Glutamatergic neuron (in vitro differentiated cells): Measurements from ENCODE around the gene ANKRD9. TPM values are rescaled to one million over a fixed set of nuclear protein-coding genes. Genes with fewer than 3 reads are reported as not detected.

Experiments
- DNase-seq: peaks from one replicate; pipeline ENCODE4 v3.0.0; 2022
- H3K27ac Mint-ChIP-seq: one replicate; pipeline ENCODE4 v1.8.0; 2020; ENCODE audit warnings: mild to moderate bottlenecking, mixed read lengths, inconsistent platforms; ENCODE audit not compliant: unreplicated experiment
- H3K27me3 Mint-ChIP-seq: one replicate; pipeline ENCODE4 v1.8.0; 2020; ENCODE audit warnings: mild to moderate bottlenecking, moderate library complexity, mixed read lengths, inconsistent platforms; ENCODE audit not compliant: unreplicated experiment
- H3K36me3 Mint-ChIP-seq: one replicate; pipeline ENCODE4 v1.8.0; 2020; ENCODE audit warnings: mild to moderate bottlenecking, mixed read lengths, inconsistent platforms; ENCODE audit not compliant: unreplicated experiment
- H3K4me1 Mint-ChIP-seq: one replicate; pipeline ENCODE4 v1.8.0; 2020; ENCODE audit warnings: mild to moderate bottlenecking, low read depth, mixed read lengths, inconsistent platforms; ENCODE audit not compliant: unreplicated experiment
- H3K4me3 Mint-ChIP-seq: one replicate; pipeline ENCODE4 v1.8.0; 2020; ENCODE audit warnings: mild to moderate bottlenecking, mixed read lengths, inconsistent platforms; ENCODE audit not compliant: unreplicated experiment
- H3K9me3 Mint-ChIP-seq: one replicate; pipeline ENCODE4 v1.8.0; 2020; ENCODE audit warnings: mild to moderate bottlenecking, moderate library complexity, mixed read lengths, inconsistent platforms; ENCODE audit not compliant: unreplicated experiment
- CTCF ChIP-seq: fragments of 200-600 bp; sonication (generic); IDR thresholded peaks from one replicate; pipeline ENCODE4 v1.5.0; 2021; ENCODE audit not compliant: partially characterized antibody, unreplicated experiment
- total RNA-seq: library from RNA; stranded (reverse); fragmentation: NEBNext Ultra II Directional; extraction: Animal tissue kit (Norgen Biotek cat#: 25700); gene quantifications from one replicate; pipeline ENCODE4 v1.2.1, GENCODE V29; 2021; ENCODE audit not compliant: unreplicated experiment

The ANKRD9 gene
- total RNA-seq, 1 donor from 2014 or later: 3.5 TPM

- H3K27me3 Mint-ChIP-seq: peaks cover 5% of the 10 kb centered on the region
- H3K4me1 Mint-ChIP-seq: no peaks in the 10 kb centered on the region
- peaks cover 1% of the 10 kb centered on the region for H3K9me3 Mint-ChIP-seq
- DNase-seq: peak; percentile 10
- H3K36me3 Mint-ChIP-seq: no peaks in the 10 kb centered on the region
- H3K27ac Mint-ChIP-seq: no peak overlapping the region
- TF ChIP-seq CTCF: no peak
- no peak overlapping the region for H3K4me3 Mint-ChIP-seq
These were observed 17.6 kb downstream of the ANKRD9 start for GRCh38 chr14:102491786-102492530.

DNA sequence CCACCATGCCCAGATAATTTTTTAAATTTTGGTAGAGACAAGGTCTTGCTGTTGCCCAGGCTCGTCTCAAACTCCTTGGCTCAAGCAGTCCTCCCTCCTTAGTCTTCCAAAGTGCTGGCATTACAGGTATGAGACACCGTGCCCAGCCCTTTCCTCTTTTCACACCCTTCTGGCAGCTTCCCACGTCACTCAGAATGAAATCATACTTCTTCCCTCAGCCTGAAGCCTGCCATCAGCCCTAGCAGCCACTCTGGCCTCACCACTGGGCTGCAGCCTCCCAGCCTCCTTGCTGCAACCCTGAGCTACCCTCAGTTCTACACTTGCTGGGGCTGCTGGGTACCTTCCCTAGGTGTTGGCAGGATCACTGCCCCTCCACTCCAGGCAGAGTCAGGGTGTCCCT is 18.2 kb downstream of the ANKRD9 start:
- Mint-ChIP-seq H3K27me3 (peaks cover 3% of the 10 kb centered on the region), H3K27ac (no peak overlapping the region), H3K4me1 (no peaks in the 10 kb centered on the region), H3K9me3 (peaks cover 1% of the 10 kb centered on the region), H3K36me3 (no peaks in the 10 kb centered on the region), H3K4me3 (no peak overlapping the region)
- TF ChIP-seq CTCF: no peak
- DNase-seq: peak; percentile 4

DNA sequence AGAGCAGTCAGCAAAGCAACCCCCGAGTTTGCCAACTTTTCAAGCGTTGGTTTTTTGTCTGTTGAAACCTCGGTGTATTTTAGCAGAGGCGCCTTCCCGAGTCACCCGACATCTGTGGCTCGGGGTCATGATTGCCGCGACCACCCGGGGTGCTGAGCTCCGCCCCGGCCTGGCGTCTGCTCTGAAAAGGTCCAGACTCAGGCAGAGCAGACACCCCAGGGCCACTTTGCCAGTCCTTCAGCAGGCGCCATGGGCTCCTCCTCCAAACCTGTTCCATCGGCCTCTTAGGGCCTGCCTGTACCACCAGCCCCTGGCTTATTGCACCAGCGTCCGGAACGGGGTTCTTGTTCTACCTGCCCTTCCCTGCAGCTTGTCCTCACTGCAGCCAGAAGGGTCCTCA is 19.1 kb downstream of the ANKRD9 start:
- peaks cover 1% of the 10 kb centered on the region for H3K9me3 Mint-ChIP-seq
- no peak overlapping the region for H3K4me3 Mint-ChIP-seq
- DNase-seq: peak; percentile 10
- no peaks in the 10 kb centered on the region for H3K4me1 Mint-ChIP-seq
- H3K36me3 Mint-ChIP-seq: no peaks in the 10 kb centered on the region
- TF ChIP-seq CTCF: no peak
- no peak overlapping the region for H3K27ac Mint-ChIP-seq
- peaks cover 3% of the 10 kb centered on the region for H3K27me3 Mint-ChIP-seq

- TF ChIP-seq CTCF: no peak
- Mint-ChIP-seq H3K4me1 (no peaks in the 10 kb centered on the region), H3K36me3 (peaks cover 15% of the 10 kb centered on the region), H3K4me3 (no peak overlapping the region), H3K27ac (no peak overlapping the region), H3K27me3 (peaks cover 3% of the 10 kb centered on the region), H3K9me3 (peaks cover 3% of the 10 kb centered on the region)
- DNase-seq: no peak
These were observed 22.4 kb downstream of the ANKRD9 start for GRCh38 chr14:102487204-102487577.

- H3K27me3 Mint-ChIP-seq: peaks cover 3% of the 10 kb centered on the region
- peaks cover 3% of the 10 kb centered on the region for H3K9me3 Mint-ChIP-seq
- no peaks in the 10 kb centered on the region for H3K4me1 Mint-ChIP-seq
- H3K36me3 Mint-ChIP-seq: peaks cover 16% of the 10 kb centered on the region
- no peak overlapping the region for H3K27ac Mint-ChIP-seq
- H3K4me3 Mint-ChIP-seq: no peak overlapping the region
- no peak for DNase-seq
- no peak for TF ChIP-seq CTCF
These were observed 22.9 kb downstream of the ANKRD9 start for GRCh38 chr14:102486513-102487203.
